Peyer's patch (tissue), 4 donors: Measurements from ENCODE around the gene DIPK1A. TPM values are rescaled to one million over a fixed set of nuclear protein-coding genes. Genes with fewer than 3 reads are reported as not detected.

Experiments used
- DNase-seq, 3 donors: peaks; one replicate each; pipeline ENCODE4 v3.0.0-alpha.2; 2017 to 2019
- H3K27ac ChIP-seq, 4 donors: fragments of 200-600 bp; sonication (generic); one replicate each; pipeline ENCODE4 v1.5.1; 2016 to 2019
- H3K27me3 ChIP-seq, 2 donors: fragments of 200-600 bp; sonication (generic); one replicate each; pipeline ENCODE4 v1.5.1; 2019
- H3K36me3 ChIP-seq, 3 donors: fragments of 200-600 bp; sonication (generic); one replicate each; pipeline ENCODE4 v1.5.1; 2016 to 2019
- H3K4me1 ChIP-seq, 4 donors: fragments of 200-600 bp; sonication (generic); one replicate each; pipeline ENCODE4 v1.5.1; 2016 to 2019
- H3K4me3 ChIP-seq, 4 donors: fragments of 200-600 bp; sonication (generic); 1 replicate in 3 of 4; 2 replicates in 1 of 4; pipeline ENCODE4 v1.5.1; 2016 to 2019; ENCODE audit warnings: mild to moderate bottlenecking in 1 of 4
- H3K9me3 ChIP-seq, 4 donors: fragments of 200-600 bp; sonication (generic); one replicate each; pipeline ENCODE4 v1.5.1; 2016 to 2019; ENCODE audit warnings: mild to moderate bottlenecking in 1 of 4
- CTCF ChIP-seq, 6 experiments: fragments of 450-650 bp in 4 of 6; fragments of 200-600 bp in 2 of 6; sonication (generic) in 1 of 6; IDR thresholded peaks; one replicate each; pipeline ENCODE4 v1.5.1; 2017 to 2019; ENCODE audit warnings: antibody characterized with exemption in 6 of 6, mild to moderate bottlenecking in 3 of 6, moderate library complexity in 1 of 6
- POLR2A ChIP-seq, 2 donors: fragments of 450-650 bp; IDR thresholded peaks; one replicate each; pipeline ENCODE4 v1.5.1; 2017; ENCODE audit warnings: antibody characterized with exemption in 2 of 2, mild to moderate bottlenecking in 2 of 2, moderate library complexity in 2 of 2
- total RNA-seq, 4 donors: library from RNA; depleted of rRNA; stranded (reverse); fragments of >200 nt; gene quantifications; one replicate each; pipeline ENCODE4 v1.1.0, GENCODE V29; 2016

DIPK1A gene
- total RNA-seq, 4 donors from 2014 or later = 5.1 to 12.4 (median 7.8) TPM

- H3K27ac ChIP-seq = no peak overlapping the region
- H3K27me3 ChIP-seq = no peaks in the 10 kb centered on the region
- no peaks in the 10 kb centered on the region for H3K9me3 ChIP-seq
- no peaks in the 10 kb centered on the region for H3K36me3 ChIP-seq
- no peak overlapping the region for H3K4me3 ChIP-seq
- no peak for TF ChIP-seq POLR2A (IDR thresholded peaks at IDR 0.05)
- no peak for TF ChIP-seq CTCF (IDR thresholded peaks at IDR 0.05)
- DNase-seq = no peak
- no peaks in the 10 kb centered on the region for H3K4me1 ChIP-seq
These were observed 84.9 kb downstream of the DIPK1A start for GRCh38 chr1:92876351-92876750.

GRCh38 chr1:92874987-92875386 is 86.3 kb downstream of the DIPK1A start:
- TF ChIP-seq POLR2A (IDR thresholded peaks at IDR 0.05) = no peak
- TF ChIP-seq CTCF (IDR thresholded peaks at IDR 0.05) = no peak
- H3K4me3 ChIP-seq = no peak overlapping the region
- no peak for DNase-seq
- no peak overlapping the region for H3K27ac ChIP-seq
- no peaks in the 10 kb centered on the region for H3K4me1 ChIP-seq
- no peaks in the 10 kb centered on the region for H3K9me3 ChIP-seq
- H3K36me3 ChIP-seq = no peaks in the 10 kb centered on the region
- H3K27me3 ChIP-seq = no peaks in the 10 kb centered on the region

- no peak overlapping the region for H3K4me3 ChIP-seq
- H3K27me3 ChIP-seq = no peaks in the 10 kb centered on the region
- no peaks in the 10 kb centered on the region for H3K36me3 ChIP-seq
- TF ChIP-seq POLR2A (IDR thresholded peaks at IDR 0.05) (no peak), CTCF (IDR thresholded peaks at IDR 0.05) (no peak)
- no peaks in the 10 kb centered on the region for H3K4me1 ChIP-seq
- H3K27ac ChIP-seq = no peak overlapping the region
- DNase-seq = no peak
- no peaks in the 10 kb centered on the region for H3K9me3 ChIP-seq
These were observed 88.5 kb downstream of the DIPK1A start for GRCh38 chr1:92872719-92873118.

DNA sequence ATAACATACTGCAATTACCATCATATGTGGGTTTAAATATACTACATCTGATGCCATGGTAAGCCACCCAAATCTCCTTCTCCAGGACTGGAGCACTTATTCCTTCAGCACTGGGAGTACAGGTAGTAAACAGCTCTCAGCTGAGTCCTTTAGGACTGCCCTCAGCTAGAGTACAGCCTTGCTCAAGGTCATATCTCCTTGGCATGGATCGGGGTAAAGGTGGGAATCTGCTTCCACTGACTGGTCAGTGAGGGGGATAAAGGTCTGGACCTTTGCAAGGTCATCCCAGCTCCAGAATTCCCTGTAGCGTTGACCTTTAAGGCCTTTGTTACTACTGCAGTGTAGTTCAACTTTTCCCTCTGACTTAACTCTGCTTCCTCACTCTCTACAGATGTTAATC is 90.7 kb downstream of the DIPK1A start:
- Histone ChIP-seq H3K4me3 (no peak overlapping the region), H3K27me3 (no peaks in the 10 kb centered on the region), H3K9me3 (no peaks in the 10 kb centered on the region), H3K36me3 (no peaks in the 10 kb centered on the region), H3K4me1 (no peaks in the 10 kb centered on the region), H3K27ac (no peak overlapping the region)
- no peak for TF ChIP-seq POLR2A (IDR thresholded peaks at IDR 0.05)
- no peak for TF ChIP-seq CTCF (IDR thresholded peaks at IDR 0.05)
- DNase-seq = no peak

DNA sequence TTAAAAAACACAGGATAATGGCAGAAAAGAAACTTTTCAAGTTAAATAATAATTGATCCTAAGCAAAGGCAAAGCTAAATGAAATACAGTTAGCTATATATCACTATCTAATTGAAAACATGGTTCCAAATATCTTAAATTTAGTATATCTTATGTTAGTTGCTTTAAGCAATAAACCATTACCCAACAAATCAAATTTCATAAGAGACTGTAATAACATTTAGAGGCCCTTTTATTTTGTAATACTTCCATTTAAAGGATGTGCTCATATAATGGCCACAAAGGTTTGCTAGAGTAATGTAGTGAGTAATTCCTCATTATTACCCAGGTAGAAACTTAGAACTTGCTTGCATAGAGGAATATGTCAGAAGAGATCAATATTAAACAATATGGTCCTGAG is 97.1 kb downstream of the DIPK1A start:
- Histone ChIP-seq H3K4me1 (no peaks in the 10 kb centered on the region), H3K27ac (no peak overlapping the region), H3K27me3 (no peaks in the 10 kb centered on the region), H3K36me3 (no peaks in the 10 kb centered on the region), H3K4me3 (no peak overlapping the region), H3K9me3 (no peaks in the 10 kb centered on the region)
- TF ChIP-seq CTCF (IDR thresholded peaks at IDR 0.05) (no peak), POLR2A (IDR thresholded peaks at IDR 0.05) (no peak)
- no peak for DNase-seq

DNA sequence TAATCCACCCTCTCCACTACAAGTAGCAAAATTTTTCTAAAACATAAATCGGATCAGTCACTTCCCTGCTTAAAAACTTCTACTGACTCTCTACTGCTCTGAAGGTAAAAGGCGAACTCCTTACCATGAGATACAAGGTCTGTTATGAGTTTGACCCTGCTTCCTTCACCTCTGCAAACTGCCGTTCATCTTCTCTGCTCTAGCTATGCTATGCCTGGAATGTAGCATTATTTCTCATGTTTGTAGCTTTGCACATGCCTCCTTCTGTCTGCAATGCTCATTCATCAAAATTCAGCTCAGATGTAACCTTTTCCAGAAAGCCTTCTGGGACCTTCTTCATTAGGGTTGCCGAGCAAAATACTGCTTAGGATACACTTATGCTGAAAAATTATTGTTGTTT is 98.7 kb downstream of the DIPK1A start:
- no peak overlapping the region for H3K4me3 ChIP-seq
- peaks cover 0 to 7% (median 0%) of the 10 kb centered on the region in 4 donors for H3K4me1 ChIP-seq
- TF ChIP-seq POLR2A (IDR thresholded peaks at IDR 0.05) = no peak
- no peak for TF ChIP-seq CTCF (IDR thresholded peaks at IDR 0.05)
- no peaks in the 10 kb centered on the region for H3K9me3 ChIP-seq
- H3K27me3 ChIP-seq = no peaks in the 10 kb centered on the region
- H3K36me3 ChIP-seq = no peaks in the 10 kb centered on the region
- H3K27ac ChIP-seq = no peak overlapping the region
- no peak for DNase-seq
